Activated CD8-positive, alpha-beta memory T cell treated with anti-CD3 and anti-CD28 coated beads, Interleukin-2, amount 50 U/mL, for 1 hour (primary cell): Measurements from ENCODE around the gene STAT5B.
"Not testable (repeated sequence)": the region's sequence is repeated elsewhere in the genome, so short reads cannot be mapped to it uniquely, and the experiment has no call there.

Experiments
- DNase-seq: peaks from one replicate; pipeline ENCODE4 v3.0.0-alpha.2; 2020; ENCODE audit errors: extremely low read depth

STAT5B gene

GRCh38 chr17:42306385-42306667 lies 30.1 kb upstream of the STAT5B start:
- DNase-seq: no peak

DNA sequence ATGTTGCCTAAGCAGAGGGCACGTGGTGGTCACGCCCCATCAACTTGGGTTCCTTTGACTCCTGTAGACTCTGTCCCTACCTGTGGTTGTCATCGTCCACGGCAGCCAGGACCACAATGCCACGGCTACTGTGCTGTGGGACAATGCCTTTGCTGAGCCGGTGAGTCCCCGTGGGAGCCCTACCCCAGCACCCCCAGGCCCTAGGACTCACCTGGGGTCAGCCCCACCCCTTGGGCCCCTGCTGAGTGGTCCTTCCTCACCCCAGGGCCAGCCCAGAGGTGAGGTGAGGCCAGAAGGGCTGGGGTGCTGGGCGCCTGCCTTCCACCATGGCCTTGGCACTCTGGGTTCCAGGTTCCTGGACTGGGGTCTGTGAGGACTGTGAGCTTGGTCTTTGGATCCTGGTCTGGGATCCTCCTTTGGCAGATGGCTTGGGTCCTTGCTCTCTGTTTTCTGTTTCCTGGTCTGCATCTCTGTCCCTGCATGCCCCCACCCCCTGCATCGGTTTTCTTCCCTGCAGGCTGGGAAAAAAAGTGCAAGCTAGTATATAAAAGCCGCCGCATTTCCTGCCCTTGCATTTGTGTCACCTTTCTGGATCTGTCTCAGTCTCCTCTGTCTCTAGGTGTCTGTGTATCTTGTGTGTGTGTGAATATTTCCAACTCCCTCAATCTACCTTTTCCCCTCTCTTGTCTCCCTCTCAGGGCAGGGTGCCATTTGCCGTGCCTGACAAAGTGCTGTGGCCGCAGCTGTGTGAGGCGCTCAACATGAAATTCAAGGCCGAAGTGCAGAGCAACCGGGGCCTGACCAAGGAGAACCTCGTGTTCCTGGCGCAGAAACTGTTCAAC lies 29.6 kb upstream of the STAT5B start:
- no peak for DNase-seq

GRCh38 chr17:42305031-42305330 lies 28.8 kb upstream of the STAT5B start:
- DNase-seq: not testable (repeated sequence)

DNA sequence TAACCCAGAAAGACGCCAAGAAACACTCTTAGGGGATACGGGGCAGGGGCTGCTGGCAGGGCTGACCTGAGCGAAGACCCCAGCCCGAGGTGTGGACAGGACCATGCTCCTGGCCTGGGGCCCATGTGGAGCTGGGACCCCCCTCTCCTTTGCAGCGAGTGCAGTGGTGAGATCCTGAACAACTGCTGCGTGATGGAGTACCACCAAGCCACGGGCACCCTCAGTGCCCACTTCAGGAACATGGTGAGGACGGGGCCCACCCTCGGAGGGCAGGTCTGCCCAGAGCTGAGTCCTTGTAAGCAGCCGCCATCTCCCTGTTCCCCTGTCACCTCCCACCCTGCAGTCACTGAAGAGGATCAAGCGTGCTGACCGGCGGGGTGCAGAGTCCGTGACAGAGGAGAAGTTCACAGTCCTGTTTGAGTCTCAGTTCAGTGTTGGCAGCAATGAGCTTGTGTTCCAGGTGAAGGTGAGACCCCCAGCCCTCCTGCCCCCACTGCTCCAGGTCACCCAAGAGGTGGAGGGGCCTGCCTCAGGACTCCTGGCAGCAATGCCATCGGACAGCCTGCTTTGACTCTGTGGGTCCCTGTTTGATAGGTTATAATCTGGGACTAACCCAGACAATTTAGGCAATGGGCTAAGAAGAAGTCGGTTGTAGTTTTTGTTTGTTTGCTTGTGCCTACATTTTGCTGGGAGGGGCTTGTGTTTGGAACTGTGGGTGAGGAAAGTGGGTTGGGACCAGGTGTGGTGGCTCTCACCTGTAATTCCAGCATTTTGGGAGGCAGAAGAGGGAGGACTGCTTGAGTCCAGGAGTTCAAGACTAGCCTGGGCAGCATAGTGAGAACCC lies 28.2 kb upstream of the STAT5B start:
- DNase-seq: no peak

DNA sequence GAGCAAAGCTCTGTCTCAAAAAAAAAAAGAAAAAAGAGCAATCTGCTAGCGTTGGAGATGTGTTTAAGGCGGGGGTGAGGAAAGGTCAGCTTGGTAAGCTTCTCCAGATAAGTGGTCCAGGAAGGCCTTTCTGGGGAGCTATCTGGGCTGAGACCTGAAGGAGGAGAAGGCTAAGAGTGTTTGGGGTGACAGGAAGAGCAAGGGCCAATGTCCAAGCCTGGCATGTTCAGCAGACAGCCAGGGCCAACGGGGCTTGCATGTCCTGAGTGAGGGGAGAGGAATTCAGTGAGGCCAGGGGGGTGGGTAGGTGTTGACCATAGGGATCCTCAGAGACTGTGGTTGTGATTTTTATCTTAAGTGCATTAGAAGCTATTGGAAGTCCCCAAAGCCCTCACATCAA lies 27.5 kb upstream of the STAT5B start:
- DNase-seq: no peak

DNA sequence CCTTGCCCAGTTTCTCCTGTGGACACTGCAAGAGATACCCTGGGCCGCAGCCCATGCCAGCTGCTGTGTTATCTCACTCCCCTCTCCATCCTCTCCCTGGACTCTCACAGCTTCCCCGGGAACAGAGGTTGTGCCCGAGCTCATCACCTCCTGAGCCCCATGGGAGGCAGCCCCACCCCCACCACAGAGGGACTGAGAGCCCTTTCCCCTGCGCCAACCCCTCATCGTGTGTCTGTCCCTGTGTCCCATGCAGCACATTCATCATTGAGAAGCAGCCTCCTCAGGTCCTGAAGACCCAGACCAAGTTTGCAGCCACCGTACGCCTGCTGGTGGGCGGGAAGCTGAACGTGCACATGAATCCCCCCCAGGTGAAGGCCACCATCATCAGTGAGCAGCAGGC lies 24.8 kb upstream of the STAT5B start:
- DNase-seq: no peak

GRCh38 chr17:42299913-42300312 lies 23.7 kb upstream of the STAT5B start:
- DNase-seq: not testable (repeated sequence)

GRCh38 chr17:42299361-42299760 lies 23.2 kb upstream of the STAT5B start:
- DNase-seq: not testable (repeated sequence)

DNA sequence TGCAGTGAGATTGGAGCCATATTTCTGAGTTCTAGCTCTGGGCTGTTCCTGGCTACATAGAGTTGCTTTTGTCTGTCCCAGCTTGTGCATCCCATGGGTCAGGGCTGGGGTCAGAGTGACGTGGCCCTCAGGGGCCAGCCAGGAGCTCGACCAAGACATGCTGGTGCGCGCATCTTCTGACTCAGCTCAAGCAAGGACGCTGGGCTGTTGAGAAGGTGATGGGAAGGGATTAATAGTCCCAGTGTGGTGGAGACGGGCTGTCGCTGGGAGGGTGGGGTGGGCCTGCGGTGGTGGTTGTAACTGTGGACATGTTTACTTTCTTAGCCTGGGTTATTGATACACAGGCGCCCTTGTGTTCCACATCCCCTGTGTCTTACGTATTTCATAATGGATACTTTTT lies 21.6 kb upstream of the STAT5B start:
- not testable (repeated sequence) for DNase-seq

- no peak for DNase-seq
Observed at GRCh38 chr17:42296012-42296411, 19.8 kb upstream of the STAT5B start.

- no peak for DNase-seq
Observed at GRCh38 chr17:42294469-42295398, 18.5 kb upstream of the STAT5B start.

GRCh38 chr17:42291129-42291528 lies 14.9 kb upstream of the STAT5B start:
- no peak for DNase-seq

DNA sequence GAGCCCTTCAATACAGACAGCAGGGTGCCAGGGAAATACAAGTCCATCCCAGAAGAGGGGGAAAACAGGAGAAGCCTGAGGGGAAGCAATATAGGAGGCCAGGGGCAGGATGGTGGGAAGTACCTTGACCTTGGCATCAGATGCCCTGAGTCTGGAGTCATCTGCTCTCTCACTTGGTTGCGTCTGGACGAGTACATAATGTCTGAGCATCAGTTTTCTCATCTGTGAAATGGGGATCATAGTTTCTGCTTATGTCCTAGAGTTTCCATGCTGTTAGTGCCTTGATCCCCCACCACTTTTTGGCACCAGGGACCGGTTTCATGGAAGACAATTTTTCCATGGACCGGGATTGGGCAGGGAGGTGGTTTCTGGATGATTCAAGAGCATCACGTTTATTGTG lies 14.4 kb upstream of the STAT5B start:
- no peak for DNase-seq

- DNase-seq: no peak
Observed at GRCh38 chr17:42289611-42290181, 13.5 kb upstream of the STAT5B start.

DNA sequence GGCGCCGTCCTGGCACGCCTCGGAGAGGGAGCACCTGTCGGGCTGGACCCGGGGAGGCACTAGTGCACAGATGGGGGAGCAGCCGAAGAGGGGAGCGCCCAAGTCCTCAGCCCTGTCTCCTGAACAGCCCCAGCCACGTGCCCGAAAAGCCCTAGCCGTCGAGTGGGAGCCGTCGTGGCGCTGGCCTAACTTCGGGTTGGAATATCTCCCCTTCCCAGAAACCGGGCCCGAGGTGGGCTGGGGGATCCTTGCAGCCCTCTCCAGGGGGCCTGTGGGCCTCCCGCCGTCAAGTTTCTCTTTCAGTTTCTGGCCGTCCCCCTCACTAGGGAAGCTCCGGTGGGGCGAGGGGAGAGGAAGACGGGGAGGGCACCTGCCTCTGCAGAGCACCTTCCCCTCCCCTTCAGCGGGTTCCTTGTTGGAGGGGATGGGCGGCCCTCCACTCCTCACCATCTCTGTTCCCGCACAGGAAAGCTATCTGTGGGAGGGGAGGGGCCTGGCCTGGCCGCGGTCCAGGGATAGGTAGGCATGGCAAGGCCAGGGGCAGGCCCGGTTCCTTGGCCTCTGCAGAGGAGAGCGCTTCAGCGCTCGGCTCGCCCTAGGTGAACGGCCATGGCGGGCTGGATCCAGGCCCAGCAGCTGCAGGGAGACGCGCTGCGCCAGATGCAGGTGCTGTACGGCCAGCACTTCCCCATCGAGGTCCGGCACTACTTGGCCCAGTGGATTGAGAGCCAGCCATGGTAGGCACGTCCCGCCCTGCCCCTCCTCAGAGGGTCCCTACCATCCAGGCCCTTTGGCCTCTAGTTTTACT lies 12.8 kb upstream of the STAT5B start:
- no peak for DNase-seq

- no peak for DNase-seq
Observed at GRCh38 chr17:42287977-42288802, 12.0 kb upstream of the STAT5B start, which contains the start of gene STAT5A. STAT5A (plus strand) TSS chr17:42288498; CDS start chr17:42289412, 914 bp downstream.

DNA sequence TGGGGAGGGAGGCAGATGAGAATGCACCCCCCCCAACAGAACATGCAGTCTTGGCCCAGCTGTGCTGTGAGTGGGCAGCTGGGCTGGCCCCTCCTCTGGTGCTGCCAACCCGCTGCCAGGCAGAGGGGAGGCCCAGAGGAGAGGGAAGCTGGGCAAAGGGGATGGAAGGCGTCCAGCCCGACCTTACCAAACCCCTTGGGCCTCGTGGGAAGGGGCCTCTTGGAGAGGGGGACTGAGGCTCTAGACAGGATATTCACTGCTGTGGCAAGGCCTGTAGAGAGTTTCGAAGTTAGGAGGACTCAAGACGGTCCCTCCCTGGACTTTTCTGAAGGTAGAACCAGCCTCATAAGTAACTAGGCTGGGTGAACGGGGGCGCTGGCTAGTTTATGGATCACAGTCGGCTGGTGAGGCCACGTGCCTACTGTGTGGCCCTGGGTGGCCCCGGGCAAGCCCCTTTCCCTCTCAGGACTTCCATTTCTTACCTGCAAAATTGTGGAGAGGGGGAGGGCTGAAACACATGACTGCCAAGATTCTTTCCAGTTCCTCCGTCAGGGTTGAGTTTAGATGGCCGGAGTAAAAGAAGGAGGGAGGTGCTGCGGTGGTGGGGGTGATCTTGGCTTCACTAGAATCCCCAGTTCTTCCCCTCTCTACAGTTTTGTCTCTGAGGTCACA lies 11.2 kb upstream of the STAT5B start:
- no peak for DNase-seq

- no peak for DNase-seq
Observed at GRCh38 chr17:42286411-42287221, 10.4 kb upstream of the STAT5B start.
